Activated naive CD8-positive, alpha-beta T cell treated with anti-CD3 and anti-CD28 coated beads, Interleukin-2, amount 50 U/mL, for 24 hours (primary cell): ENCODE measurements around the gene CACNB4.
A peak's percentile ranks its signal among the peaks of the same experiment; 100 is the strongest.
"Not testable (repeated sequence)": the region's sequence is repeated elsewhere in the genome, so short reads cannot be mapped to it uniquely, and the experiment has no call there.

Source experiments
- ATAC-seq: fragments of 150-1000 bp; cut with Tn5 transposase; one replicate; pipeline ENCODE4 v1.10.0; 2021
- DNase-seq: peaks from one replicate; pipeline ENCODE4 v3.0.0; 2021
- H3K27ac Mint-ChIP-seq: one replicate; pipeline ENCODE4 v1.8.0; 2021; ENCODE audit warnings: mild to moderate bottlenecking, mixed read lengths
- H3K27me3 Mint-ChIP-seq: one replicate; pipeline ENCODE4 v1.8.0; 2021; ENCODE audit warnings: mixed read lengths
- H3K36me3 Mint-ChIP-seq: one replicate; pipeline ENCODE4 v1.8.0; 2021; ENCODE audit warnings: low read depth, mixed read lengths
- H3K4me1 Mint-ChIP-seq: one replicate; pipeline ENCODE4 v1.8.0; 2021; ENCODE audit warnings: mixed read lengths
- H3K4me3 Mint-ChIP-seq: one replicate; pipeline ENCODE4 v1.8.0; 2021; ENCODE audit warnings: mild to moderate bottlenecking, moderate library complexity, mixed read lengths
- H3K9me3 Mint-ChIP-seq: one replicate; pipeline ENCODE4 v1.8.0; 2021; ENCODE audit warnings: mixed read lengths

Gene CACNB4

DNA sequence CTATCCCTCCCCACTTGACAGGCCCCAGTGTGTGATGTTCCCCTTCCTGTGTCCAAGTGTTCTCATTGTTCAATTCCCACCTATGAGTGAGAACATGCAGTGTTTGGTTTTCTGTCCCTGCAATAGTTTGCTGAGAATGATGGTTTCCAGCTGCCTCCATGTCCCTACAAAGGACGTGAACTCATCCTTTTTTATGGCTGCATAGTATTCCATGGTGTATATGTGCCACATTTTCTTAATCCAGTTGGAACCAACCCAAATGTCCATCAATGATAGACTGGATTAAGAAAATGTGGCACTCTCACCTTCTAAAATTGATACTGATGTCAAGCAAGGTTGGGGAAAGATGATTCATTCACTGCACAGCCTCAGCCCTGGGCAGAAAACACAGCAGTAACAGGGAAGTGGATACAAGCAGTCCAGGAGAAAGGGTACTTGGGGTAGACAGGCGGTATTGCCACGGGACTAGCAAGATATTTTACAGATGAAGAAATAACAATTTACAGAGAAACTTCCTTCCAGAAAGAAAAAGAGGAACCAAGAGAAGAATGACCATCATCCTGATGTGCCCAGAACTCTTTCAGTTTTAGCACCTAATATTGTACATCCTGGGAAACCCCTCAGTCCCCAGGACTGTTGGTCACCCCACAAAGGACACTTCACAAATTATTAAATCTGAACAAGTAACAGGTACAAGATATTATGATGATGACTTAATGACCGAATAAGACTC lies 68.1 kb downstream of the CACNB4 start:
- H3K36me3 Mint-ChIP-seq, H3K4me1 Mint-ChIP-seq, H3K27ac Mint-ChIP-seq, DNase-seq, H3K9me3 Mint-ChIP-seq, ATAC-seq, H3K27me3 Mint-ChIP-seq, H3K4me3 Mint-ChIP-seq: not testable (repeated sequence)

GRCh38 chr2:152028182-152028862 lies 70.5 kb downstream of the CACNB4 start:
- Mint-ChIP-seq H3K4me1 (peaks cover 3% of the 10 kb centered on the region), H3K9me3 (no peaks in the 10 kb centered on the region), H3K36me3 (no peaks in the 10 kb centered on the region), H3K27ac (no peak overlapping the region), H3K4me3 (no peak overlapping the region), H3K27me3 (peaks cover 5% of the 10 kb centered on the region)
- ATAC-seq (no peak), DNase-seq (no peak)

- H3K9me3 Mint-ChIP-seq, result no peaks in the 10 kb centered on the region
- H3K27ac Mint-ChIP-seq, result no peak overlapping the region
- peaks cover 3% of the 10 kb centered on the region for H3K27me3 Mint-ChIP-seq
- H3K4me3 Mint-ChIP-seq, result peak overlapping the region; percentile 74
- H3K36me3 Mint-ChIP-seq, result no peaks in the 10 kb centered on the region
- H3K4me1 Mint-ChIP-seq, result peaks cover 3% of the 10 kb centered on the region
- peak; percentile 86 for DNase-seq
- peak; percentile 89 for ATAC-seq
Measured at GRCh38 chr2:152025678-152026287, 73.1 kb downstream of the CACNB4 start.

GRCh38 chr2:152024477-152024876 lies 74.4 kb downstream of the CACNB4 start:
- Mint-ChIP-seq H3K27me3 (peaks cover 2% of the 10 kb centered on the region), H3K27ac (no peak overlapping the region), H3K36me3 (no peaks in the 10 kb centered on the region)

DNA sequence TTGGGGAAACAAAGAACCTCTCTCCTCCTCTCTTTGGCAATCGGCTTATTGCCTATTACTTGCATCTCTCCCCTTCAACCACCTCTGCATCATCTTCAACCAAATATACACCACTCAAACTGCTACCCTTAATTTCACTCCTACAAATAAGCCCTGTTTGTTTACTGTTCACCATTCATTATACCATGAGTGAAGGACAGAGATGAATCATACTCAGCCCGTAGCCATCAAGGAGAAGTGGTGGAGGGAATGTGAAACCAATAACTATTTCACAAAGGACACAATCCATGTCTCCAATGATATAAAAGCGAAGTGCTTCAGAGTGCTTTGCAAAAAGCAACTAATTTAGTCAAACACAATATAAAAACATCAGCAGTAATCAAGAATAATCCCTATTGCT lies 76.8 kb downstream of the CACNB4 start:
- DNase-seq, result no peak
- Mint-ChIP-seq H3K4me1 (peaks cover 3% of the 10 kb centered on the region), H3K27ac (no peak overlapping the region), H3K9me3 (no peaks in the 10 kb centered on the region), H3K27me3 (peaks cover under 1% of the 10 kb centered on the region), H3K36me3 (no peaks in the 10 kb centered on the region), H3K4me3 (no peak overlapping the region)
- ATAC-seq, result no peak

More at GRCh38 chr2:152024477-152024876, 74.4 kb downstream of the CACNB4 start:
- Mint-ChIP-seq H3K4me1 (peaks cover 3% of the 10 kb centered on the region), H3K9me3 (no peaks in the 10 kb centered on the region), H3K4me3 (no peak overlapping the region)
- ATAC-seq, result no peak
- DNase-seq, result no peak

DNA sequence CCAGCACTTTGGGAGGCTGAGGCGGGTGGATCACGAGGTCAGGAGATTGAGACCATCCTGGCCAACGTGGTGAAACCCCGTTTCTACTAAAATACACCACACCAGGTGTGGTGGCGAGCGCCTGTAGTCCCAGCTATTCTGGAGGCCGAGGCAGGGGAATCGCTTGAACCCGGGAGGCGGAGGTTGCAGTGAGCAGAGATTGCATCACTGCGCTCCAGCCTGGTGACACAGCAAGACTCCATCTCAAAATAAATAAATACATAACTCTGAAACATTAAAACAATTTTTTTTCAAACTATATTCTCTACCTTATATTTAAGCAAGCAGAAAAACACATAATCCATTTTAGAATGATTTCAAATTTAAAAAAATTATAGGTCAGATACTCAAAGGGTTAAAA lies 77.8 kb downstream of the CACNB4 start:
- not testable (repeated sequence) for H3K4me3 Mint-ChIP-seq, ATAC-seq, DNase-seq, H3K27ac Mint-ChIP-seq, H3K4me1 Mint-ChIP-seq, H3K27me3 Mint-ChIP-seq, H3K9me3 Mint-ChIP-seq, H3K36me3 Mint-ChIP-seq

- Mint-ChIP-seq H3K4me3 (no peak overlapping the region), H3K36me3 (no peaks in the 10 kb centered on the region), H3K9me3 (no peaks in the 10 kb centered on the region), H3K4me1 (no peaks in the 10 kb centered on the region), H3K27ac (no peak overlapping the region), H3K27me3 (no peaks in the 10 kb centered on the region)
- DNase-seq, result no peak
- ATAC-seq, result no peak
Measured at GRCh38 chr2:152019732-152020131, 79.1 kb downstream of the CACNB4 start.

GRCh38 chr2:152016181-152017120 lies 82.4 kb downstream of the CACNB4 start:
- ATAC-seq (no peak), DNase-seq (no peak)
- no peak overlapping the region for H3K4me3 Mint-ChIP-seq
- no peaks in the 10 kb centered on the region for H3K27me3 Mint-ChIP-seq
- no peaks in the 10 kb centered on the region for H3K9me3 Mint-ChIP-seq
- H3K27ac Mint-ChIP-seq, result no peak overlapping the region
- H3K4me1 Mint-ChIP-seq, result no peaks in the 10 kb centered on the region
- no peaks in the 10 kb centered on the region for H3K36me3 Mint-ChIP-seq

DNA sequence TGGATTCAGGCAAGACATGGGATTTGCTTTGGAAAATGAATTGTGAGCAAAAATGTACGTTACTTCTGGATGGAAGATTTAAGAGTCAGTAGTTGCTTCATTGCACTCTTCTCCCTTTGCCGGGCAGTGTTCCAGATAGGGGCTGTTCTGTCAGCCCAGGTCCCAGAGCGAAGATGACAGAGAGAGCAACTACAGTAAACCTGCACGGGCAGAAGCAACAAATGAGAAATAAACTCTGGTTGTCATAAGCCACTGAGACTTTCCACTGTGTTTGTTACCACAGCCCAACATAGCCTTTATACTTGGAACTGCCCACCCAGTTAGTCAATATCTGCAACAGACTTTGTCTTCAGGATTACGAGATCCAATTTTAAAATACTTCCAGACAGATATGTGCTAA lies 83.3 kb downstream of the CACNB4 start:
- no peaks in the 10 kb centered on the region for H3K36me3 Mint-ChIP-seq
- no peaks in the 10 kb centered on the region for H3K9me3 Mint-ChIP-seq
- DNase-seq, result no peak
- H3K27ac Mint-ChIP-seq, result no peak overlapping the region
- no peaks in the 10 kb centered on the region for H3K4me1 Mint-ChIP-seq
- peaks cover 1% of the 10 kb centered on the region for H3K27me3 Mint-ChIP-seq
- no peak for ATAC-seq
- no peak overlapping the region for H3K4me3 Mint-ChIP-seq

GRCh38 chr2:152012697-152013096 lies 86.1 kb downstream of the CACNB4 start:
- H3K4me1 Mint-ChIP-seq, result no peaks in the 10 kb centered on the region
- H3K9me3 Mint-ChIP-seq, result no peaks in the 10 kb centered on the region
- ATAC-seq (no peak), DNase-seq (no peak)
- no peak overlapping the region for H3K4me3 Mint-ChIP-seq
- no peaks in the 10 kb centered on the region for H3K36me3 Mint-ChIP-seq
- peaks cover 1% of the 10 kb centered on the region for H3K27me3 Mint-ChIP-seq
- no peak overlapping the region for H3K27ac Mint-ChIP-seq

DNA sequence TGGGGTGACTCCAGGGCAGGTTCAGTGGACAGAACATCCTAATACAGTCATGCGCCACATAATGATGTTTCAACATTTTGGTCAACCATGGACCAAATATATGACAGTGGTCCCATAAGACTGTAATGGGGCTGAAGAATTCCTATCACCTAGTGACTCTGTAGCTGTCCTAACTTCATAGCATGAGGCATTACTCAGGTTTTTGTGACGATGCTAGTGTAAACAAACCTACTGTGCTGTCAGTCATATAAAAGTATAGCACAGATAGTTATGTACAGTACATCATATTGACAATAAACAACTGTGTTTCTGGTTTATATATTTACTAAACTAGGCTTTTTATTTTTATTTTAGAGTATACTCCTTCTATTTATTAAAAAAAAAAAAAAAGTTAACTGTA lies 87.1 kb downstream of the CACNB4 start:
- Mint-ChIP-seq H3K27ac (no peak overlapping the region), H3K9me3 (no peaks in the 10 kb centered on the region), H3K4me3 (no peak overlapping the region), H3K27me3 (peaks cover 1% of the 10 kb centered on the region), H3K4me1 (no peaks in the 10 kb centered on the region), H3K36me3 (no peaks in the 10 kb centered on the region)
- DNase-seq, result no peak
- no peak for ATAC-seq

GRCh38 chr2:152005607-152006006 lies 93.2 kb downstream of the CACNB4 start:
- H3K9me3 Mint-ChIP-seq, result no peaks in the 10 kb centered on the region
- no peak for ATAC-seq
- peaks cover 11% of the 10 kb centered on the region for H3K4me1 Mint-ChIP-seq
- no peak overlapping the region for H3K4me3 Mint-ChIP-seq
- no peaks in the 10 kb centered on the region for H3K36me3 Mint-ChIP-seq
- H3K27ac Mint-ChIP-seq, result no peak overlapping the region
- no peaks in the 10 kb centered on the region for H3K27me3 Mint-ChIP-seq
- no peak for DNase-seq

GRCh38 chr2:152003283-152003682 lies 95.6 kb downstream of the CACNB4 start:
- H3K27me3 Mint-ChIP-seq, H3K4me3 Mint-ChIP-seq, H3K27ac Mint-ChIP-seq, DNase-seq, ATAC-seq, H3K36me3 Mint-ChIP-seq, H3K9me3 Mint-ChIP-seq: not testable (repeated sequence)
- H3K4me1 Mint-ChIP-seq, result peaks cover 11% of the 10 kb centered on the region

GRCh38 chr2:151999053-151999452 lies 99.8 kb downstream of the CACNB4 start:
- no peak overlapping the region for H3K4me3 Mint-ChIP-seq
- H3K27ac Mint-ChIP-seq, result no peak overlapping the region
- ATAC-seq, result peak; percentile 86
- H3K9me3 Mint-ChIP-seq, result no peaks in the 10 kb centered on the region
- no peaks in the 10 kb centered on the region for H3K36me3 Mint-ChIP-seq
- DNase-seq, result peak; percentile 51
- no peaks in the 10 kb centered on the region for H3K27me3 Mint-ChIP-seq
- H3K4me1 Mint-ChIP-seq, result peaks cover under 1% of the 10 kb centered on the region
